GM04503 (cell line): ENCODE measurements around the gene TAS2R40.
A peak's percentile ranks its signal among the peaks of the same experiment; 100 is the strongest.
"Not testable (repeated sequence)": the region's sequence is repeated elsewhere in the genome, so short reads cannot be mapped to it uniquely, and the experiment has no call there.

Experiments
- DNase-seq: peaks from one replicate; pipeline ENCODE4 v3.0.0-alpha.2; 2012; ENCODE audit warnings: low read depth

The TAS2R40 gene

DNA sequence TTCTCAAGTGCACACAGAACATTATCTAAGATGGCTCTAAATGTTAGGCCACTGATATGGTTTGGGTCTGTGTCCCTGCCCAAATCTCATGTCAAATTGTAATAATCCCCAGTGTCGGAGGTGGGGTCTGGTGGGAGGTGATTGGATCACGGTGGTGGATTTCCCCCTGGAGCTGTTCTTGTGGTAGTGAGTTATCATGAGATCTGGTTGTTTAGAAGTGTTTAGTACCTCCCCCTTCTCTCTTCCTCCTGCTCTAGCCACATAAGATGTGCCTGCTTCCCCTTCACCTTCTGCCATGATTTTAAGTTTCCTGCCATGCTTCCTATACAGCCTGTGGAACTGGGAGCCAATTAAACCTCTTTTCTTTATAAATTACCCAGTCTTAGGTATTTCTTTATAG, 30.2 kb downstream of the TAS2R40 start:
- no peak for DNase-seq

DNA sequence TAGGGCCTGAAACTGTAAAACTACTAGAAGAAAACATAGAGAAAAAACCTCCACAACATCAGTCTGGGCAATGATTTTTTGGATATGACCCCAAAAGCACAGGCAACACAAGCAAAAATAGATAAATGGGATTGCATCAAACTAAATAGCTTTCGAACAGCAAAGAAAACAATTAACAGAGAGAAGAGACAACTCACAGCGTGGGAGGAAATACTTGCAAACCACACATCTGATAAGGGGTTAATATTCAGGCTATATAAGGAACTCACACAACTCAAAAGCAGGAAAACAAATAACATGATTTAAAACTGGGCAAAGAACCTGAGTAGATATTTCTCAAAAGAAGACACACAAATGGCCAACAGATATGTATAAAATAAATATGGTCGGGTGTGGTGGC, 33.7 kb downstream of the TAS2R40 start:
- DNase-seq: no peak

DNA sequence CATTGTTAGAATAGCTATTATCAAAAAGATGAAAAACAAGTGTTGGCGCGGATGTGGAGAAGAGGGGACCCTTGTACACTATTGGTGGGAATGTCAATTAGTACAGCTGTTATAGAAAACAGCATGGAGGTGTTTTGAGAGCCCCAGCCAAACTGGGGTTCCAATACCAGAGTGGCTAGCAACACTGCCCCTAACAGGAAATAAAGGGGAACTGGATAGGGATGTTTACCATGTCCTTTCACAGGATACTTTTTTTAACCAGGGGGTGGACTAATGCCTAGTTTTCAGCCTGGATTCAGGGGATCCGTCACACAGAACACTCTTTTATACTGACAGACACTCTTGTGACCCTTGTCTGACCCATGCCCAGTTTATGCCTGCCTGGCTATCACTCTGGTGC, 34.5 kb downstream of the TAS2R40 start:
- no peak for DNase-seq

- no peak for DNase-seq
Measured at GRCh38 chr7:143256932-143257331, 35.1 kb downstream of the TAS2R40 start.

- no peak for DNase-seq
Measured at GRCh38 chr7:143257501-143257900, 35.7 kb downstream of the TAS2R40 start.

DNA sequence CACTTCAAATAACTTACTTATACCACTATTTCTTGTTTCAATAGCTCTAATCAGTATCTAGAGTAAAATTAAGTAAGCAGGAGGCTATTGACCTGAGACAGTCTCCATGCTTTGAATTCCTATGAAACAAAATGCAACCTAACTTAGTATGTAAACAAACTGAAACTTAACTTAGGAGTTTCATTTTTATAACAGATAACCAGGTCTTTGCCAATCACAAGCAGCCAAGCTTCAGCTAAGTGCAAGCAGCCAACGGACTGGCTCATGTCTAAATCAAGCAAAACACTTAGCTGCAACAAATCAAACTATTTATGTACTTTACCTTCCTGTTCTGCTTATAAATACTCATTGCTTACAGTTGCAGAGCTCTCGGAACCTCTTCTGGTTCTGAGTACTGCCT, 37.0 kb downstream of the TAS2R40 start:
- no peak for DNase-seq

DNA sequence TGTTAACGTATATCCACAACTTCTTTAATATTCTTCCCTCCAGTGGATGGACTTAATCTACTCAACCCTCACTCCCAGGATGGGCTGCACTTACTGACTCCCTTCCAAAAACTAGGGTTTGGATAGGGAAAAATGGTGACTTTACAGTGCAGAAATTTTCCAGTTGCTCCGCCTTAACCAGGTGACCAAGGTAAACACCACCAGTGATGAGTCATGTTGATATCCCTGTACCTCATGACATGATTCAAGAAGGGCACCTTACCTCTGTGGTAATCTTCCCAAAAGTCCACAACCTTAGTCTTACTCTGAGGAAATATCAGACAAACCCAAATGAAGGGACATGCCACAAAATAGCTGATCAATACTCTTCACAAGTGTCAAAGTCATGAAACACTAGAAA, 37.9 kb downstream of the TAS2R40 start:
- DNase-seq: no peak

DNA sequence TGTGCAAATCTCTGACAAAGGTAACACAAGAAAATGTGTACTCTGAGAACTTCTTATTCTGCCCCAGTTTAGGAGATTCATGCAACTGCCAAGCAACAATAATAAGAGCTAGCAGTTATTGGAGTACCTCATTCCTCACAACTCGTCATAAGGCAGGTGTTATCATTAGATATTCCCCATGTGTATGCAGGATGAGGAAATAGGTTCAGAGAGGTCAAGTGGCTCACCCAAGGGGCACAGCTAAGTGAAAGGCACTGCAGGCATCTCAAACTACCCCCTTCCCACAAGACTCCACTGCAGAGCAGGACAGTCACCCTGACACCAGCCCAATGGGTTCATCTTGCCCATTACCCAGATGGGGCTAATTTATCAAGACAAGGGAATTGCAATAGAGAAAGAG, 40.1 kb downstream of the TAS2R40 start:
- no peak for DNase-seq

GRCh38 chr7:143263266-143264195, 41.7 kb downstream of the TAS2R40 start, which contains the start of gene GSTK1:
Gene GSTK1, plus strand, starts transcription at chr7:143263441. Its CDS starts 73 bp downstream, at chr7:143263514.
- peak; percentile 24 for DNase-seq

DNA sequence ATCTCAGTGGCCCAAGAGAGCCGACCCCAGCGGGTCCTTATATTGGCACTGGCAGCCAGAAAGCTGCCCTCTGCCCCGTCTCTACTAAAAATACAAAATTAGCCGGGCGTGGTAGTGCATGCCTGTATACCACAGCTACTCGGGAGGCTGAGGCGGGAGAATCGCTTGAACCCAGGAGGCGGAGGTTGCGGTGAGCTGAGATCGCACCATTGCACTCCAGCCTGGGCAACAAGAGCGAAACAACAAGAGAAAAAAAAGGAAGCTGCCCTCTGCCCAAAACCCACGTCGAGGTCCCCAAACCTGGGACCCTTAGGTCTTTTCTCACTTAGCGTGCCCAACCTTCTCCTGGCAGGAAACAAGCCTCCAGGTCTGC, 42.3 kb downstream of the TAS2R40 start:
- not testable (repeated sequence) for DNase-seq

DNA sequence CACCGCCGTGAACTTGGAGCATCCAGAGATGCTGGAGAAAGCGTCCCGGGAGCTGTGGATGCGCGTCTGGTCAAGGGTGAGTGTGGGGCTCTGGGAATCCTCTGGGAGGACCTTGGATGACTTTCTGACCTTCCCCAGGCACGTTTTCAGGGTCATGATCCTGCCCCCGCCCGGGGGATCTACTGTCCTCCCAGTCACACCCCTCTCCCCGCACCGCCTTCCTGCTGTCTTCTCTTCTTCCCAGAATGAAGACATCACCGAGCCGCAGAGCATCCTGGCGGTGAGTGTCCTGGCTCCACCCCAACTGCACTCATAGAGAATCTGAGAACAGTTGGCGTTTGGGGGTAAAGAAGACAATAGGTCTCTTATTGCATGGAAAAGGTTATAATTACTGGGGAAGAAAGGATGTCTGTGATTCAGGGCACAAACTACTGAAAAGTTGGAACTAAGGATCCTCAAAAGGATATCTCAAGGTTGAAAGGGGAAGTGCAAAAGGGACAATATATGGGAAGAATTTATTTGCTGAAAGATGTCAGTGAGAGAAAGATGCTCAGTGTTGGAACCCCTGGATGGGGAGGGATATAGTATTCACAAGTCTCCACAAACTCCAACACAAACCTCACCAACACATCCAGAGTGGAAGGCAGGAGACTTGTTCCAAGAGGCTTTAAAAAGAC, 43.3 kb downstream of the TAS2R40 start:
- DNase-seq: no peak

DNA sequence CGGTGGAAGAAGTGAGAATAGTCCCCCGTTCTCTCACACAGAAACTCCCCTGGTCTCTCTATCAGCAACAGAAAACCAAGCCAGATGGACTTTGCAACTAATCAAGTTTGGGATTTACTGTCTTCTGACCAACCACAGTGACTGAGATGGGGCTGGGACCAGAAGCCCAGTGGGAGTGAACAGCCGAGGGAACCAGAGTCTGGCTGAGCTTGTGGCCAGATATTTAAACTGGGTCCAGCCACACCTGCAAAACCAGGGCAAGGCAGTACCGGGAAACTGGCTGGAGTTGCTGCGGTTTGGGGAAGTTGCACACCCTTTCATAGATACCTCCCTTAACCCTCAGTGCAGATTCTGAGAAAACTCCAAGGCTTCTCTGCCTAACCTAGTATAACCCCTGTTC, 47.4 kb downstream of the TAS2R40 start:
- DNase-seq: no peak

- DNase-seq: no peak
Measured at GRCh38 chr7:143271240-143271639, 49.4 kb downstream of the TAS2R40 start.
